A549 treated with GW870086 at 1 μM for 4 hours (cell line): ENCODE data around the gene AMY2B. TPM values are rescaled to one million over a fixed set of nuclear protein-coding genes. Genes with fewer than 3 reads are reported as not detected.

Experiments used
- total RNA-seq: library from RNA; stranded (reverse); fragments of 200-300 nt; extraction: Qiagen RNA extraction; gene quantifications from 5 replicates; pipeline ENCODE4 v1.2.3, GENCODE V29; 2022; ENCODE audit warnings: low read depth

AMY2B gene
- total RNA-seq, result 0.33 to 0.55 TPM (median 0.43 TPM) in 5 replicates

GRCh38 chr1:103571289-103571688, at the start of gene AMY2B:
Gene AMY2B, plus strand, starts transcription at chr1:103571589. Its CDS starts 14 bp downstream, at chr1:103571603.

GRCh38 chr1:103525607-103526507, 45.5 kb upstream of the AMY2B start, which contains the start of gene RNPC3:
Gene RNPC3, plus strand, starts transcription at chr1:103525699. Its CDS starts 372 bp downstream, at chr1:103526071.

GRCh38 chr1:103616994-103617477, 45.6 kb downstream of the AMY2B start, which contains the start of gene AMY2A:
Gene AMY2A, plus strand, starts transcription at chr1:103617427. Its CDS starts 14 bp downstream, at chr1:103617441.

Other genes with a start within 250 kb of the AMY2B start
- 4.4 to 6.7 TPM (median 5.7 TPM) in 5 replicates for gene RNPC3, start 45.9 kb upstream of the AMY2B start, total RNA-seq
- gene AMY2A, start 45.8 kb downstream of the AMY2B start, total RNA-seq, result not detected in 5 replicates
- gene AMY1A, start 84.2 kb downstream of the AMY2B start, total RNA-seq, result not detected in 5 replicates
- gene AMY1B, start 124.6 kb downstream of the AMY2B start, total RNA-seq, result not detected in 5 replicates
- not detected in 5 replicates for gene AMY1C, start 178.3 kb downstream of the AMY2B start, total RNA-seq